H9 (cell line): Measurements from ENCODE around the gene F12. TPM values are rescaled to one million over a fixed set of nuclear protein-coding genes. Genes with fewer than 3 reads are reported as not detected.

ENCODE experiments used
- DNase-seq: peaks from one replicate; pipeline ENCODE4 v3.0.0-alpha.2; 2017
- H2AFZ ChIP-seq: one replicate; pipeline ENCODE4 v1.6.1; 2013; ENCODE audit warnings: mild to moderate bottlenecking, low read length, control low read depth, moderate library complexity
- H2AK5ac ChIP-seq: 2 replicates; pipeline ENCODE4 v1.6.1; 2013; ENCODE audit warnings: low read length, control low read depth, mixed read lengths; ENCODE audit not compliant: insufficient read length
- H2BK120ac ChIP-seq: one replicate; pipeline ENCODE4 v1.6.1; 2013; ENCODE audit warnings: low read depth, mild to moderate bottlenecking, low read length, control low read depth, inconsistent platforms; ENCODE audit not compliant: poor library complexity, severe bottlenecking
- H2BK12ac ChIP-seq: 2 replicates; pipeline ENCODE4 v1.6.1; 2013; ENCODE audit warnings: low read length, control low read depth, mixed read lengths, low read depth; ENCODE audit not compliant: insufficient read length
- H2BK15ac ChIP-seq: 2 replicates; pipeline ENCODE4 v1.6.1; 2013; ENCODE audit warnings: low read depth, low read length, control low read depth
- H2BK20ac ChIP-seq: one replicate; pipeline ENCODE4 v1.6.1; 2013; ENCODE audit warnings: low read depth, mild to moderate bottlenecking, low read length, control low read depth, inconsistent platforms; ENCODE audit not compliant: poor library complexity, severe bottlenecking
- H2BK5ac ChIP-seq: 2 replicates; pipeline ENCODE4 v1.6.1; 2013; ENCODE audit warnings: low read length, control low read depth, mixed read lengths; ENCODE audit not compliant: insufficient read length
- H3K14ac ChIP-seq: 2 replicates; pipeline ENCODE4 v1.6.1; 2013; ENCODE audit warnings: low read length, control low read depth; ENCODE audit not compliant: insufficient read depth
- H3K18ac ChIP-seq: 2 replicates; pipeline ENCODE4 v1.6.1; 2013; ENCODE audit warnings: low read depth, mild to moderate bottlenecking, mixed read lengths, low read length, control low read depth; ENCODE audit not compliant: insufficient read length
- H3K23ac ChIP-seq: 2 replicates; pipeline ENCODE4 v1.6.1; 2013; ENCODE audit warnings: low read length, control low read depth, mixed read lengths, low read depth; ENCODE audit not compliant: insufficient read length
- H3K23me2 ChIP-seq: 2 replicates; pipeline ENCODE4 v1.6.1; 2013; ENCODE audit warnings: low read depth, mild to moderate bottlenecking, mixed read lengths, low read length, control low read depth; ENCODE audit not compliant: insufficient read length, poor library complexity, severe bottlenecking
- H3K27ac ChIP-seq: 2 replicates; pipeline ENCODE4 v1.5.1; 2013; ENCODE audit warnings: low read length, control low read depth, mixed read lengths, low read depth; ENCODE audit not compliant: insufficient read length
- H3K27me3 ChIP-seq: 2 replicates; pipeline ENCODE4 v1.6.1; 2013; ENCODE audit warnings: low read length, control low read depth, inconsistent platforms; ENCODE audit not compliant: insufficient read depth
- H3K4ac ChIP-seq: 2 replicates; pipeline ENCODE4 v1.6.1; 2013; ENCODE audit warnings: low read depth, mild to moderate bottlenecking, control low read depth, inconsistent platforms, low read length, moderate library complexity
- H3K4me1 ChIP-seq: 2 replicates; pipeline ENCODE4 v1.6.1; 2013; ENCODE audit warnings: low read length, control low read depth, inconsistent platforms; ENCODE audit not compliant: insufficient read depth
- H3K4me2 ChIP-seq: 2 replicates; pipeline ENCODE4 v1.6.1; 2013; ENCODE audit warnings: low read length, control low read depth, mixed read lengths; ENCODE audit not compliant: insufficient read length, insufficient read depth
- H3K56ac ChIP-seq: 2 replicates; pipeline ENCODE4 v1.6.1; 2013; ENCODE audit warnings: low read depth, mild to moderate bottlenecking, mixed read lengths, low read length, control low read depth; ENCODE audit not compliant: insufficient read length
- H3K79me1 ChIP-seq: 2 replicates; pipeline ENCODE4 v1.6.1; 2013; ENCODE audit warnings: low read depth, mild to moderate bottlenecking, moderate library complexity, low read length, control low read depth, inconsistent platforms; ENCODE audit not compliant: insufficient read depth, poor library complexity, severe bottlenecking
- H3K79me2 ChIP-seq: 2 replicates; pipeline ENCODE4 v1.6.1; 2013; ENCODE audit warnings: low read length, control low read depth, inconsistent platforms; ENCODE audit not compliant: insufficient read depth
- H3K9ac ChIP-seq: 2 replicates; pipeline ENCODE4 v1.6.1; 2013; ENCODE audit warnings: low read length, control low read depth, mixed read lengths; ENCODE audit not compliant: insufficient read length; ENCODE audit errors: extremely low read depth
- H3K9me3 ChIP-seq: one replicate; pipeline ENCODE4 v1.6.1; 2013; ENCODE audit warnings: low read depth, low read length, inconsistent platforms; ENCODE audit not compliant: control insufficient read depth
- H3T11ph ChIP-seq: one replicate; pipeline ENCODE4 v1.6.1; 2013; ENCODE audit warnings: mild to moderate bottlenecking, low read length, control low read depth, inconsistent platforms
- H4K20me1 ChIP-seq: one replicate; pipeline ENCODE4 v1.6.1; 2013; ENCODE audit not compliant: control insufficient read depth, insufficient read length, insufficient read depth
- H4K5ac ChIP-seq: 2 replicates; pipeline ENCODE4 v1.6.1; 2013; ENCODE audit warnings: low read depth, mild to moderate bottlenecking, mixed read lengths, low read length, control low read depth; ENCODE audit not compliant: insufficient read length
- H4K8ac ChIP-seq: replicated peaks from 2 replicates; pipeline ENCODE4 v1.6.1; 2013; ENCODE audit warnings: low read length, control low read depth, mixed read lengths, low read depth; ENCODE audit not compliant: insufficient read length
- H4K91ac ChIP-seq: 2 replicates; pipeline ENCODE4 v1.6.1; 2013; ENCODE audit warnings: low read depth, mild to moderate bottlenecking, moderate library complexity, mixed read lengths, low read length, control low read depth; ENCODE audit not compliant: insufficient read length
- H3K27ac Mint-ChIP-seq, 3 experiments: 2 replicates in 2 of 3; 3 replicates in 1 of 3; pipeline ENCODE4 v1.8.0; 2020 to 2021; ENCODE audit warnings: mixed read lengths in 3 of 3, mild to moderate bottlenecking in 1 of 3, moderate library complexity in 1 of 3
- H3K27me3 Mint-ChIP-seq: 2 replicates; pipeline ENCODE4 v1.8.0; 2021; ENCODE audit warnings: low read depth, mild to moderate bottlenecking, moderate library complexity, mixed read lengths
- H3K36me3 Mint-ChIP-seq, 3 experiments: 2 replicates in 2 of 3; 3 replicates in 1 of 3; pipeline ENCODE4 v1.8.0; 2020 to 2021; ENCODE audit warnings: low read depth in 3 of 3, mixed read lengths in 3 of 3; ENCODE audit not compliant: insufficient read depth in 1 of 3
- H3K4me1 Mint-ChIP-seq, 2 experiments: 2 replicates each; pipeline ENCODE4 v1.8.0; 2020; ENCODE audit warnings: mixed read lengths in 2 of 2
- H3K4me3 Mint-ChIP-seq, 2 experiments: 2 replicates in 1 of 2; 3 replicates in 1 of 2; pipeline ENCODE4 v1.8.0; 2020 to 2021; ENCODE audit warnings: mild to moderate bottlenecking in 2 of 2, mixed read lengths in 2 of 2, moderate library complexity in 1 of 2
- H3K9me3 Mint-ChIP-seq, 2 experiments: 2 replicates in 1 of 2; 3 replicates in 1 of 2; pipeline ENCODE4 v1.8.0; 2020; ENCODE audit warnings: mild to moderate bottlenecking in 2 of 2, mixed read lengths in 2 of 2, moderate library complexity in 1 of 2
- WGBS: extraction: QIAGEN DNeasy Blood & Tissue Kit; methylation state at CpG from one replicate; pipeline ENCODE4 v1.1.7; 2013; ENCODE audit warnings: missing lambda C conversion rate, low lambda C conversion rate, mixed read lengths; ENCODE audit not compliant: insufficient read length; ENCODE audit errors: extremely low coverage; 5-methylcytosine and 5-hydroxymethylcytosine counted together
- total RNA-seq: library from RNA; stranded (reverse); gene quantifications from 2 replicates; pipeline ENCODE4 v1.2.1, GENCODE V29; 2021
- TF ChIP-seq, protein P1 (sequence below): fragments of 200-600 bp; sonication (generic); conservative IDR thresholded peaks from 3 replicates; pipeline ENCODE4 v1.8.0; 2021; ENCODE audit warnings: antibody characterized with exemption, mild to moderate bottlenecking

Gene F12
- total RNA-seq, 1 experiment from 2014 or later, result 3.5 TPM

DNA sequence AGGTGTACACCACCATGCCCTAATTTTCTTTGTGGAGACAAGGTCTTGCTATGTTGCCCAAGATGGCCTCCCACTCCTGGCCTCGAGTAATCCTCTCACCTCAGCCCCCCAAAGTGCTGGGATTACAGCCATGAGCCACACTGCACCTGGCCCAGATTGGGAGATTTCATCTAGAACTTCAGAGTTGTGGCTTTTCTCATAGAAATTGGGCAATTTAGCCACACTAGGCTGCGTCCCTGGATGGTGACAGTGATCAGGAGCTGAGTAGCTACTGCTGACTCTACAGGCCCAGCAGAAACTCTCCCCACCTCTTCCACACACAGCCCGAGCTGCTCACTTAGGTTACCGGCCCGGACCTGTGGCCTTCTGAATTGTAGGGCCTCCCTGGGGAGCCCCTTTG, 16.6 kb downstream of the F12 start:
- Mint-ChIP-seq H3K27me3 (peaks cover 53% of the 10 kb centered on the region), H3K4me3 (no peak overlapping the region), H3K36me3 (no peaks in the 10 kb centered on the region), H3K27ac (no peak overlapping the region; a peak in 1 of 7 replicates), H3K4me1 (peaks cover 27 to 33% of the 10 kb centered on the region in 2 experiments), H3K9me3 (no peaks in the 10 kb centered on the region)
- no peak overlapping the region for H4K91ac ChIP-seq
- H3K18ac ChIP-seq, result no peak overlapping the region
- H3K23ac ChIP-seq, result no peak overlapping the region
- no peak overlapping the region for H3K9ac ChIP-seq
- H3K23me2 ChIP-seq, result no peaks in the 10 kb centered on the region
- H2AK5ac ChIP-seq, result no peak overlapping the region
- no peak overlapping the region for H3K4ac ChIP-seq
- no peak overlapping the region for H3K27ac ChIP-seq
- no peaks in the 10 kb centered on the region for H3K79me1 ChIP-seq
- H4K20me1 ChIP-seq, result no peaks in the 10 kb centered on the region
- no peak overlapping the region for H4K5ac ChIP-seq
- no peaks in the 10 kb centered on the region for H3K79me2 ChIP-seq
- no peak overlapping the region for H2BK20ac ChIP-seq
- H3K4me1 ChIP-seq, result no peaks in the 10 kb centered on the region; the same call in 1 of the 2 replicates
- no peaks in the 10 kb centered on the region; the same call in 1 of the 2 replicates for H3K27me3 ChIP-seq
- H2BK12ac ChIP-seq, result no peak overlapping the region
- no peak overlapping the region for H2AFZ ChIP-seq
- no peak for DNase-seq
- no peak overlapping the region for H2BK120ac ChIP-seq
- H3K14ac ChIP-seq, result no peak overlapping the region
- no peak overlapping the region for H3K4me2 ChIP-seq
- no peak overlapping the region for H4K8ac ChIP-seq
- H2BK5ac ChIP-seq, result no peak overlapping the region
- H3K56ac ChIP-seq, result no peak overlapping the region
- TF ChIP-seq, protein P1, sequence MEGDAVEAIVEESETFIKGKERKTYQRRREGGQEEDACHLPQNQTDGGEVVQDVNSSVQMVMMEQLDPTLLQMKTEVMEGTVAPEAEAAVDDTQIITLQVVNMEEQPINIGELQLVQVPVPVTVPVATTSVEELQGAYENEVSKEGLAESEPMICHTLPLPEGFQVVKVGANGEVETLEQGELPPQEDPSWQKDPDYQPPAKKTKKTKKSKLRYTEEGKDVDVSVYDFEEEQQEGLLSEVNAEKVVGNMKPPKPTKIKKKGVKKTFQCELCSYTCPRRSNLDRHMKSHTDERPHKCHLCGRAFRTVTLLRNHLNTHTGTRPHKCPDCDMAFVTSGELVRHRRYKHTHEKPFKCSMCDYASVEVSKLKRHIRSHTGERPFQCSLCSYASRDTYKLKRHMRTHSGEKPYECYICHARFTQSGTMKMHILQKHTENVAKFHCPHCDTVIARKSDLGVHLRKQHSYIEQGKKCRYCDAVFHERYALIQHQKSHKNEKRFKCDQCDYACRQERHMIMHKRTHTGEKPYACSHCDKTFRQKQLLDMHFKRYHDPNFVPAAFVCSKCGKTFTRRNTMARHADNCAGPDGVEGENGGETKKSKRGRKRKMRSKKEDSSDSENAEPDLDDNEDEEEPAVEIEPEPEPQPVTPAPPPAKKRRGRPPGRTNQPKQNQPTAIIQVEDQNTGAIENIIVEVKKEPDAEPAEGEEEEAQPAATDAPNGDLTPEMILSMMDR, result no peak
- no CpG with 5 or more reads among the region's 5 CpGs for WGBS
- H3T11ph ChIP-seq, result no peak overlapping the region
- H3K9me3 ChIP-seq, result no peaks in the 10 kb centered on the region
- no peak overlapping the region for H2BK15ac ChIP-seq
